Measurements from ENCODE around the gene MTAP. TPM values are rescaled to one million over a fixed set of nuclear protein-coding genes. Genes with fewer than 3 reads are reported as not detected.

Gene MTAP
- total RNA-seq, 2 experiments from 2014 or later = 17.2 to 17.8 TPM

GRCh38 chr9:21889673-21890072 lies 87.2 kb downstream of the MTAP start:
- ChIA-PET POLR2A (no interaction called here), CTCF (no interaction called here)
- TF ChIP-seq CTCF (IDR thresholded peaks at IDR 0.05) = no peak
- Mint-ChIP-seq H3K4me1 (ENCODE audit: low read depth) (no peaks in the 10 kb centered on the region), H3K36me3 (ENCODE audit: low read depth) (peaks cover 92% of the 10 kb centered on the region), H3K4me3 (no peak overlapping the region), H3K27me3 (no peaks in the 10 kb centered on the region), H3K27ac (no peak overlapping the region), H3K9me3 (peaks cover 25% of the 10 kb centered on the region)
- H3K4me3 ChIP-seq (ENCODE audit: low read length) = no peak overlapping the region
- DNase-seq (no peak), ATAC-seq (ENCODE audit: poor library complexity) (no peak)
- H3K27me3 ChIP-seq (ENCODE audit: control insufficient read depth in 1 of 2, insufficient read depth in 2 of 2, low read length in 2 of 2) = no peaks in the 10 kb centered on the region
- peaks cover 4 to 18% of the 10 kb centered on the region in 2 experiments for H3K9me3 ChIP-seq (ENCODE audit: control insufficient read depth in 1 of 2, insufficient read depth in 1 of 2, low read length in 2 of 2)
- intact Hi-C loops (cut with DNase I, micrococcal nuclease) = no loop called here
- H3K27ac ChIP-seq (ENCODE audit: low read depth in 1 of 2, low read length in 2 of 2) = no peak overlapping the region
- peaks cover 9% of the 10 kb centered on the region for H3K36me3 ChIP-seq (ENCODE audit: insufficient read depth, low read length)
- H3K4me1 ChIP-seq (ENCODE audit: insufficient read depth, low read length) = no peaks in the 10 kb centered on the region

- Histone ChIP-seq H3K4me3 (ENCODE audit: low read length) (no peak overlapping the region), H3K36me3 (ENCODE audit: insufficient read depth, low read length) (peaks cover 9% of the 10 kb centered on the region), H3K27ac (ENCODE audit: low read depth in 1 of 2, low read length in 2 of 2) (no peak overlapping the region), H3K9me3 (ENCODE audit: control insufficient read depth in 1 of 2, insufficient read depth in 1 of 2, low read length in 2 of 2) (peaks cover 10 to 18% of the 10 kb centered on the region in 2 experiments), H3K27me3 (ENCODE audit: control insufficient read depth in 1 of 2, insufficient read depth in 2 of 2, low read length in 2 of 2) (no peaks in the 10 kb centered on the region), H3K4me1 (ENCODE audit: insufficient read depth, low read length) (no peaks in the 10 kb centered on the region)
- ChIA-PET POLR2A (no interaction called here), CTCF (no interaction called here)
- intact Hi-C loops (cut with DNase I, micrococcal nuclease) = no loop called here
- Mint-ChIP-seq H3K4me1 (ENCODE audit: low read depth) (no peaks in the 10 kb centered on the region), H3K4me3 (no peak overlapping the region), H3K27ac (no peak overlapping the region), H3K36me3 (ENCODE audit: low read depth) (peaks cover 82% of the 10 kb centered on the region), H3K27me3 (no peaks in the 10 kb centered on the region), H3K9me3 (peaks cover 24% of the 10 kb centered on the region)
- TF ChIP-seq CTCF (IDR thresholded peaks at IDR 0.05) = no peak
- ATAC-seq (ENCODE audit: poor library complexity) (no peak), DNase-seq (no peak)
These were observed 88.3 kb downstream of the MTAP start for GRCh38 chr9:21890696-21891095.

- ChIA-PET POLR2A (interaction anchor here (1.1 kb wide), 1 partner anchor 19 kb away, joined by 3 read pairs; no protein-coding TSS in a partner anchor), CTCF (no interaction called here)
These were observed 99.1 kb downstream of the MTAP start for GRCh38 chr9:21901546-21901945.

More at GRCh38 chr9:21901546-21901945, 99.1 kb downstream of the MTAP start:
- no peaks in the 10 kb centered on the region for H3K27me3 ChIP-seq (ENCODE audit: control insufficient read depth in 1 of 2, insufficient read depth in 2 of 2, low read length in 2 of 2)
- Mint-ChIP-seq H3K4me3 (no peak overlapping the region), H3K27me3 (no peaks in the 10 kb centered on the region), H3K9me3 (peaks cover 30% of the 10 kb centered on the region), H3K27ac (no peak overlapping the region), H3K4me1 (ENCODE audit: low read depth) (no peaks in the 10 kb centered on the region), H3K36me3 (ENCODE audit: low read depth) (peaks cover 55% of the 10 kb centered on the region)
- no peak overlapping the region for H3K27ac ChIP-seq (ENCODE audit: low read depth in 1 of 2, low read length in 2 of 2)
- peaks cover 19 to 24% of the 10 kb centered on the region in 2 experiments for H3K9me3 ChIP-seq (ENCODE audit: control insufficient read depth in 1 of 2, insufficient read depth in 1 of 2, low read length in 2 of 2)
- DNase-seq = no peak
- H3K4me1 ChIP-seq (ENCODE audit: insufficient read depth, low read length) = no peaks in the 10 kb centered on the region
- no peak for ATAC-seq (ENCODE audit: poor library complexity)
- no peaks in the 10 kb centered on the region for H3K36me3 ChIP-seq (ENCODE audit: insufficient read depth, low read length)
- TF ChIP-seq CTCF (IDR thresholded peaks at IDR 0.05) = no peak
- intact Hi-C loops (cut with DNase I, micrococcal nuclease) = no loop called here
- no peak overlapping the region for H3K4me3 ChIP-seq (ENCODE audit: low read length)
